Amniotic epithelial cell (primary cell): Measurements from ENCODE around the gene VEGFA.

Experiments used
- DNase-seq: peaks from one replicate; pipeline ENCODE4 v3.0.0-alpha.2; 2010; ENCODE audit warnings: low read depth

The VEGFA gene

GRCh38 chr6:43738877-43739641 is 31.0 kb upstream of the VEGFA start:
- DNase-seq: no peak

- DNase-seq: no peak
These were observed 30.3 kb upstream of the VEGFA start for GRCh38 chr6:43739642-43740091.

DNA sequence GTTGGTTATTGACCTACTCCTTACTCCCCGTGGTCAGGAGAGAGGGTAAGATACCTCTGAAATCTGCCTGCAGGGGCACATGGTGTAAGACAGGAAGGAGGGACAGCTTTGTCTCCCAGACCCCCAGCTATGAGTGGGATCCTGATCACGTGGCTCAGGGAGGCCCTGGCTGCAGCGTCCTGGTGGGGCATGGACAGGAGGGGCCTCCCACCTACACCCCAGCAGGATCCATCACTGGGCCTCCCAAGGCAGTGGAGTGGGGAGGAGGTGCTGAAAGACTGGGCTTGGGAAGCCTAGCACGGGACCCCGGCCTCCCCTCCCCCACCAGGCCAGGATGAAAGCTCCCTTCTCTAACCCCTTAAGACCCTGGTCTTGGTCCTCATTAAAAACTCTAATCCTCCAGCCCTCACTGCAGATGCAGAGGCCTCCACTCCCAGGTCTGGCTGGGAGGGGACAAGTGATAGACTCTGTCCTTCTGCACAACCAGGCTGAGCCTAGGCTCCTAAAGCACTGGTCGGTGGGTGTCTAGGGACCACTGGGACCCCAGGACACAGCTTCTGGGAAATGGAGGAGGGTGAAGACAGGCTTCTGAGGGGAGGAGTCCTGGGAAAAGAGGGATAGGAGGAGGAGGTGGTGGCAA is 29.6 kb upstream of the VEGFA start:
- no peak for DNase-seq

- no peak for DNase-seq
These were observed 28.8 kb upstream of the VEGFA start for GRCh38 chr6:43740961-43741764.

- no peak for DNase-seq
These were observed 28.2 kb upstream of the VEGFA start for GRCh38 chr6:43741829-43742228.

GRCh38 chr6:43742285-43742684 is 27.7 kb upstream of the VEGFA start:
- DNase-seq: no peak

- DNase-seq: no peak
These were observed 26.9 kb upstream of the VEGFA start for GRCh38 chr6:43742931-43743632.

DNA sequence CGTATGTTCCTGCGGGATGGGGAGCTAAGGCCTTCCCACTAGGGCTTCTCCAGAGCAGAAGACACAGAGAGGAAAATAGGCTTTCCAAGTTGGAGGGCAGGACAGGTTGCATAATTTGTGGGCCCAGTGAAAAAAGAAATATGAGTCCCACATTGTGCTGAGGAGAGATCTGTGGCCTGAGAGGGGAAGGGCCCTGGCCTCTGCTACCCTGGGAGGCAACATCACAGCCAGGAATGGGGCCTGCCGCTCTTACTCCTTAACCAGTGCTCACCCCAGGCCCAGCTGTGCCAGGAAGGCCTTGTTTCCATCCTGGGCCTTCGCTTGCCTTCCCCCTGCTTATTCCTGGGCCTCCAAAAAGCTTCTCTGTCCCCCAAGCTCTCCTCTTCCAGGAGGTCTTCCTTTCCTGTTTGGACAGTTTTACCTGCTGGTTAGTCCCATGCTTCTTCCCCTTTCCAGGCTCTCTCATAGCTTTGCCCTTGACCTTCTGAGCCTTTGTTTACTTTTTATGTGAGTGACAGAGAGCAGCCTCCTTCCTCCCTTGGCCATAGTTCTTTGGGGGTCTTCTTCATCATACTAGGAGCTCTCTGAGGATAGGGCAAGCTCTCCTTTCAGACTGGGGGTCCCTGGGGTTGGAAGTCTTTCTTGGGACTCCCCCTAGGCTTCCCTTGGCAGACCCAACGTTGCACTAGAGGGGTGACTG is 26.2 kb upstream of the VEGFA start:
- DNase-seq: no peak

DNA sequence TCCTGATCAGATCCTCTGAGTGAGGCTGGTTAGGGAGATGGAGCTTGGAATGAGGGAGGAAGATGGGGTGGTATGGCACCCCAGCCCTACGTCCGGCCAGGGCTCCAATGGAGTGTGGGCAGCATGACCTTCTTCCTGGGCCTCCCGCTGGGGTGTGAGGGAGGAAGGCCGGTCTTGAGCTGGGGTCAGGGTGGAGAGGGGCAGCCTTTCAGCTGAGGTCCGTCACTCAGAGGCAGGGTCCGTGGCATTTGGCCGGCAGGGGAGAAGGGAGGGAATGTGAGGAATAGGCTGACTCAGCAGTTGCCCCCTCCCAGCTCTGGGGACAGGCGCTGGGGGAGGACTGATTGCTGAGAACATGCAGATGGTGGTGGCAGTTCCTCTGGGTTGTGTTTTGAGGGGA is 25.5 kb upstream of the VEGFA start:
- DNase-seq: no peak

DNA sequence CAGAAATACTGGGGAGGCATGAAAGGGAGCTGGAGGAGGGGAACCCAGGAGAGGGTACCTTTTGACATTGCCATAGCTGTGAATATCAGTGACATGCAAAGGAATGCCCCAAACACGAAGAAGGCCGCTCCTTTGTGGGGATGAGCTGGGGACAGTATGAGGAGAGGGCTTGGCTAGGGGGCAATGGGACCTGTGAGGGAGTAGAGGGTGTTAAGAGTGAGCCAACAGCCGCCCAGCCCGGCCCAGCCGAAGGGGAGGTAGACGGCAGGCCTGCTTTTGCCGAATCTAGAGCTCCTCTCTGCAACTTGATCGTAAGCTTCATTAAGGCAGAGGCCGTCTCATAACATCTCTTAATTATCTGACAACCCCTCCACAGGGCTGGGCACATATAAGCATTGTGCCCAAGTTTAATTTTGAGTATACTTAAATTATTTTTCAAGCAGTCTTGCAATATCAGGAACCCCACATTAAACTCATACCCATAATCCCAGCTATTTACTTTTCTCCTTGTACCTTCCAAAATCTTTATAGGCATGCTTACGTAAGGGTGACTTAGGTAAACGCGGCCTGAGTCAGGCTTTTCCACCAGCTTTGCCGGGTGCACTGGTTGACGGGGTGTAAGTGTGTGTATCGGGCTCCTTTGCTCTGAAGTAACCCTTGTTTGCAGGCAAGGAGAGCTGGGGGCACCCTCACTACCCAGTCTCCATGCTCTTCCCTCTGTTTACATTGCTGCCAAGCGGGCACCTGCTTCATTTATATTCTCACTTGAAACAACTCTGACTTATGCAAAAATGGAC is 24.9 kb upstream of the VEGFA start:
- no peak for DNase-seq

- DNase-seq: no peak
These were observed 23.9 kb upstream of the VEGFA start for GRCh38 chr6:43746071-43746470.

DNA sequence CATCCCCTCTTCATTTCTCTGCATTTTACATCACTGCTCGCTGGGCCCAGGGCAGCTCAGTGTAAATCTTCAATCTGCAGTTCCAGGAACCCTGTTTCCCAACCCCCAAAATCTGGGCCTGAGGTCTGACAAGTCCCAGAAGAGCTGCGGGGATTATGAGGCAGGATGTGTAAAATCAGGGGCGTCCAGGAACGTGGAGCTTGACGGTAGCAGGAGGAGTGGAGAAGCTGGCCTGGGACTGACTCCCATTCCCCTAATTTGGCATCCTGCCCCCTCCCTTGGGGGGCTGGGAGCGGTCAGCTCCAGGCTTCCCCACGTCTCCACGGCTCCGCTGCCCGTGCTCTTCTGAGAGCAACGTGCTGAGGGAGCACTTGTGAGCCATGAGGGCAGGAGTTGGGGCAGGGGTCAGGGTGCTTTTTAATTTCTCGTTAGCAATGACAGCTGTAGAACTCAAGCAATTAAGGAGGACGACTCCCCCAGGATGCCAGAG is 23.4 kb upstream of the VEGFA start:
- no peak for DNase-seq

- DNase-seq: no peak
These were observed 22.2 kb upstream of the VEGFA start for GRCh38 chr6:43747784-43748183.

DNA sequence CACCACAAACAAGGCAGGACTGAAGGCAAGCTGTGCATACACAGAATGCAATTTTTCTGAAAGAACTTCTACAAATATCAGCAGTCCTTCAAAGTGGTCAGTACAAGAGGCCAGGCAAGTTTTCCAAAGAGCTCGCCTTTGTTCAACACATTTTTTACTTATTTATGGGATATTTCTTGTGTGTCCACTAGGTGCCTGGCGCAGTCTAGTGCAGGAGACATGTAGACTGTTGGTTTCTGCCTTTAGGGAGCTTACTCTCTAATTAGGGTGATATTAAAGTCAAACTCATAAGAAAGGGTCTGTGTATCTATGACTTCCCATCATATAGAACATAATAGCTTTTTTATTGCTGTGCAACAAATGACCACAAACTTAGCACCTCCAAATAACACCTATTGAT is 21.2 kb upstream of the VEGFA start:
- no peak for DNase-seq

DNA sequence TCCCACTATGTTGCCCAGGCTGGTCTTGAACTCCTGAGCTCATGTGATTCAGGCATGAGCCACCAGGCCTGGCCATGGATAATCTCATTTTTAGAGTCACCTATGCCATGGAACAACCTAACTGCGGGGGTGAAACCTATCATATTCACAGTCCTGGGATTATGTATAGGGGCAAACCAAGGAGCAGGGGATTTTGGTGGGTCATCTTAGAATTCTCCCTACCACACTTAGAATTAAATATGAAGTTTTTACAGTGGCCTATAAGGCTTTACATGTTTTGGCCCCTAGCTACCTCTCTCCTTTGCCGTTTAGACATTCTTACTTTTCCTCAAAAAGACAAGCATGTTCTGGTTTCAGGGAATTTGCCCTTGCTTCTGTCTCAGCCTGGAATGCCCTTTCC is 20.6 kb upstream of the VEGFA start:
- DNase-seq: no peak

- DNase-seq: no peak
These were observed 19.4 kb upstream of the VEGFA start for GRCh38 chr6:43750622-43751021.

GRCh38 chr6:43753570-43754183 is 16.3 kb upstream of the VEGFA start:
- DNase-seq: no peak

GRCh38 chr6:43757966-43758616 is 11.9 kb upstream of the VEGFA start:
- no peak for DNase-seq

- no peak for DNase-seq
These were observed 11.4 kb upstream of the VEGFA start for GRCh38 chr6:43758617-43759050.
